IMR-90 (cell line): ENCODE results near the gene GNG7. TPM values are rescaled to one million over a fixed set of nuclear protein-coding genes. Genes with fewer than 3 reads are reported as not detected.

Experiments
- ATAC-seq: fragments of 200-7000 bp; cut with Tn5 transposase; 2 replicates; pipeline ENCODE4 v1.9.1; 2020; ENCODE audit warnings: low read depth, mild to moderate bottlenecking, moderate library complexity
- BruUV-seq: library from RNA; stranded (reverse); fragments of 400-500 nt; replicated peaks from 2 replicates; lab custom pipeline; 2021; lab: Mats Ljungman, UMichigan
- CTCF ChIA-PET: fragments of 300-600 bp; formaldehyde crosslinking; extraction: SDS; loops from one replicate; lab custom pipeline; 2021; ENCODE audit warnings: antibody characterized with exemption; lab: Yijun Ruan, JAX
- POLR2A ChIA-PET: fragments of 300-600 bp; sonication (Branson Sonifier 250); formaldehyde crosslinking; loops from one replicate; lab custom pipeline; 2022; ENCODE audit warnings: antibody characterized with exemption; ENCODE audit not compliant: unreplicated experiment; lab: Charles Lee
- DNase-seq: peaks from one replicate; pipeline ENCODE4 v3.0.0; 2013
- H2AFZ ChIP-seq: replicated peaks from 2 replicates; pipeline ENCODE3; 2013; ENCODE audit warnings: low read length, mild to moderate bottlenecking; ENCODE audit not compliant: poor library complexity
- H2AK5ac ChIP-seq: 2 replicates; pipeline ENCODE4 v1.6.1; 2013; ENCODE audit warnings: low read depth, low read length, inconsistent platforms
- H2AK9ac ChIP-seq: replicated peaks from 2 replicates; pipeline ENCODE3; 2013; ENCODE audit warnings: mild to moderate bottlenecking, low read depth, low read length, moderate library complexity; ENCODE audit not compliant: poor library complexity
- H2BK120ac ChIP-seq: 2 replicates; pipeline ENCODE4 v1.6.1; 2013; ENCODE audit warnings: low read depth, low read length, inconsistent platforms
- H2BK15ac ChIP-seq: 3 replicates; pipeline ENCODE4 v1.6.1; 2013; ENCODE audit warnings: low read depth, low read length, inconsistent platforms
- H2BK20ac ChIP-seq: 2 replicates; pipeline ENCODE4 v1.6.1; 2013; ENCODE audit warnings: low read depth, mild to moderate bottlenecking, inconsistent platforms, low read length, moderate library complexity
- H2BK5ac ChIP-seq: 2 replicates; pipeline ENCODE4 v1.6.1; 2013; ENCODE audit warnings: mild to moderate bottlenecking, low read depth, low read length, inconsistent platforms; ENCODE audit not compliant: poor library complexity, severe bottlenecking
- H3K14ac ChIP-seq: replicated peaks from 2 replicates; pipeline ENCODE4 v1.6.1; 2013; ENCODE audit warnings: low read depth, low read length, inconsistent platforms
- H3K18ac ChIP-seq: 2 replicates; pipeline ENCODE4 v1.6.1; 2013; ENCODE audit warnings: low read depth, low read length, control low read depth
- H3K23ac ChIP-seq: 2 replicates; pipeline ENCODE4 v1.6.1; 2013; ENCODE audit warnings: low read depth, low read length, inconsistent platforms
- H3K27ac ChIP-seq: 2 replicates; pipeline ENCODE4 v1.5.1; 2013; ENCODE audit warnings: mild to moderate bottlenecking, control low read depth, low read length; ENCODE audit not compliant: insufficient read depth
- H3K27me3 ChIP-seq: 2 replicates; pipeline ENCODE4 v1.6.1; 2013; ENCODE audit warnings: low read length; ENCODE audit not compliant: control insufficient read depth, insufficient read depth
- H3K36me3 ChIP-seq: 2 replicates; pipeline ENCODE4 v1.6.1; 2013; ENCODE audit warnings: low read length, mixed read lengths; ENCODE audit not compliant: control insufficient read depth, insufficient read depth
- H3K4ac ChIP-seq: 2 replicates; pipeline ENCODE4 v1.6.1; 2013; ENCODE audit warnings: low read depth, low read length, inconsistent platforms
- H3K4me1 ChIP-seq: 2 replicates; pipeline ENCODE4 v1.6.1; 2013; ENCODE audit warnings: low read length, mixed read lengths; ENCODE audit not compliant: control insufficient read depth, insufficient read depth
- H3K4me2 ChIP-seq: 2 replicates; pipeline ENCODE4 v1.6.1; 2013; ENCODE audit warnings: low read depth, mild to moderate bottlenecking, control low read depth, low read length, moderate library complexity
- H3K4me3 ChIP-seq: 2 replicates; pipeline ENCODE4 v1.5.1; 2013; ENCODE audit warnings: low read depth, mild to moderate bottlenecking, control low read depth, low read length, moderate library complexity; ENCODE audit not compliant: insufficient read depth
- H3K56ac ChIP-seq: 2 replicates; pipeline ENCODE4 v1.6.1; 2013; ENCODE audit warnings: low read length, inconsistent platforms; ENCODE audit not compliant: insufficient read depth; ENCODE audit errors: extremely low read depth
- H3K79me1 ChIP-seq, 2 experiments: 2 replicates each; pipeline ENCODE4 v1.6.1; 2013; ENCODE audit warnings: low read length in 2 of 2, inconsistent platforms in 1 of 2, low read depth in 1 of 2
- H3K9ac ChIP-seq: 2 replicates; pipeline ENCODE4 v1.6.1; 2013; ENCODE audit warnings: low read depth, low read length, control low read depth
- H3K9me1 ChIP-seq: 2 replicates; pipeline ENCODE4 v1.6.1; 2013; ENCODE audit warnings: low read length, inconsistent platforms; ENCODE audit not compliant: insufficient read depth
- H3K9me3 ChIP-seq: 2 replicates; pipeline ENCODE4 v1.6.1; 2013; ENCODE audit warnings: low read length; ENCODE audit not compliant: control insufficient read depth, insufficient read depth
- H4K20me1 ChIP-seq: 2 replicates; pipeline ENCODE4 v1.6.1; 2013; ENCODE audit warnings: low read length, inconsistent platforms; ENCODE audit not compliant: insufficient read depth
- H4K5ac ChIP-seq: 2 replicates; pipeline ENCODE4 v1.6.1; 2013; ENCODE audit warnings: mild to moderate bottlenecking, low read depth, low read length, control low read depth
- H4K8ac ChIP-seq, 2 experiments: 2 replicates each; pipeline ENCODE4 v1.6.1; 2013; ENCODE audit warnings: low read depth in 2 of 2, low read length in 2 of 2, control low read depth in 1 of 2, inconsistent platforms in 1 of 2
- H4K91ac ChIP-seq: 2 replicates; pipeline ENCODE4 v1.6.1; 2013; ENCODE audit warnings: low read depth, low read length, inconsistent platforms; ENCODE audit not compliant: insufficient read depth
- CEBPB ChIP-seq: IDR thresholded peaks from 2 replicates; pipeline ENCODE4 v1.6.1; 2012; ENCODE audit warnings: low read depth, low read length, improper control_type of control experiment
- CHD1 ChIP-seq: IDR thresholded peaks from 2 replicates; pipeline ENCODE4 v1.6.1; 2012; ENCODE audit warnings: low read depth, low read length, improper control_type of control experiment
- CTCF ChIP-seq: conservative IDR thresholded peaks from 2 replicates; pipeline ENCODE4 v1.5.1; 2012; ENCODE audit warnings: mild to moderate bottlenecking, low read depth, low read length, improper control_type of control experiment
- ELK1 ChIP-seq: fragments of 150-350 bp; IDR thresholded peaks from 2 replicates; pipeline ENCODE4 v1.6.1; 2016; ENCODE audit warnings: low read depth, mild to moderate bottlenecking, low read length, moderate library complexity, borderline replicate concordance
- FOS ChIP-seq: fragments of 150-350 bp; IDR thresholded peaks from 2 replicates; pipeline ENCODE4 v1.6.1; 2016; ENCODE audit warnings: low read depth, low read length
- MAFK ChIP-seq: IDR thresholded peaks from 2 replicates; pipeline ENCODE4 v1.6.1; 2012; ENCODE audit warnings: low read depth, low read length, improper control_type of control experiment
- MAZ ChIP-seq: IDR thresholded peaks from 2 replicates; pipeline ENCODE4 v1.6.1; 2012; ENCODE audit warnings: low read depth, mild to moderate bottlenecking, low read length, improper control_type of control experiment, moderate library complexity, borderline replicate concordance
- MXI1 ChIP-seq: IDR thresholded peaks from 2 replicates; pipeline ENCODE4 v1.6.1; 2012; ENCODE audit warnings: low read depth, mild to moderate bottlenecking, low read length, moderate library complexity, borderline replicate concordance
- NFE2L2 ChIP-seq: fragments of 150-350 bp; IDR thresholded peaks from 2 replicates; pipeline ENCODE4 v1.6.1; 2016; ENCODE audit warnings: low read depth, mild to moderate bottlenecking, low read length
- POLR2A ChIP-seq: IDR thresholded peaks from 2 replicates; pipeline ENCODE4 v1.6.1; 2012; ENCODE audit warnings: mild to moderate bottlenecking, low read depth, low read length
- RAD21 ChIP-seq: IDR thresholded peaks from 2 replicates; pipeline ENCODE4 v1.6.1; 2012; ENCODE audit warnings: low read length, improper control_type of control experiment
- RCOR1 ChIP-seq: IDR thresholded peaks from 2 replicates; pipeline ENCODE4 v1.6.1; 2012; ENCODE audit warnings: mild to moderate bottlenecking, low read length, improper control_type of control experiment; ENCODE audit not compliant: insufficient replicate concordance
- RFX5 ChIP-seq: IDR thresholded peaks from 2 replicates; pipeline ENCODE4 v1.8.0; 2012; ENCODE audit warnings: low read depth, mild to moderate bottlenecking, low read length, moderate library complexity
- SMC3 ChIP-seq: fragments of 150-350 bp; IDR thresholded peaks from 2 replicates; pipeline ENCODE4 v1.6.1; 2016; ENCODE audit warnings: low read depth, mild to moderate bottlenecking, antibody characterized with exemption, low read length, moderate library complexity
- USF2 ChIP-seq: fragments of 150-350 bp; IDR thresholded peaks from 2 replicates; pipeline ENCODE4 v1.6.1; 2017; ENCODE audit warnings: mild to moderate bottlenecking, antibody characterized with exemption, low read length, low read depth
- WGBS, 2 experiments: methylation state at CpG; one replicate each; pipeline versions ENCODE4 v1.1.5 to v1.1.7; 2013; ENCODE audit warnings: missing lambda C conversion rate in 2 of 2; ENCODE audit not compliant: insufficient read length in 1 of 2; ENCODE audit errors: extremely low coverage in 2 of 2; 5-methylcytosine and 5-hydroxymethylcytosine counted together
- dilution Hi-C: fragments of 300-500 bp; cut with HindIII; formaldehyde crosslinking; loops from one replicate; pipeline ENCODE4 v1.14.3; 2018; ENCODE audit warnings: low sequenced_read_pairs; ENCODE audit not compliant: unreplicated experiment
- in situ Hi-C: fragments of 300-500 bp; cut with MboI; formaldehyde crosslinking; loops from 3 replicates; pipeline ENCODE4 v1.14.3; 2019; ENCODE audit warnings: low sequenced_read_pairs, inconsistent platforms, mixed read lengths
- intact Hi-C: fragments of 100-400 bp; cut with micrococcal nuclease; formaldehyde crosslinking; loops from 2 replicates; pipeline ENCODE4 v1.10.0; 2022
- polyA plus RNA-seq, 3 experiments: library from polyadenylated mRNA; depleted of rRNA; stranded (reverse); fragments of >200 nt; gene quantifications; 2 replicates each; pipeline ENCODE4 v1.2.3, GENCODE V29; 2012; ENCODE audit warnings: low replicate concordance in 1 of 3
- total RNA-seq: library from RNA; depleted of rRNA; stranded (reverse); fragments of >200 nt; gene quantifications from 2 replicates; pipeline ENCODE4 v1.2.3, GENCODE V29; 2012

The GNG7 gene
- total and polyA plus RNA-seq, 2 of the 4 experiments (the other 2 are of a cell fraction): under 0.01 to 0.21 TPM

GRCh38 chr19:2548966-2549365 is 153.5 kb downstream of the GNG7 start:
- peak overlapping the region; percentile 37 for H2AK9ac ChIP-seq
- no peaks in the 10 kb centered on the region for H3K36me3 ChIP-seq
- TF ChIP-seq ELK1 (no peak), USF2 (no peak), RFX5 (no peak), RAD21 (no peak), NFE2L2 (no peak), CHD1 (no peak), MAFK (no peak), CTCF (no peak), CEBPB (no peak), FOS (no peak), RCOR1 (no peak), POLR2A (no peak), MAZ (no peak), MXI1 (no peak), SMC3 (no peak)
- no peaks in the 10 kb centered on the region for H3K27me3 ChIP-seq
- H3K14ac ChIP-seq: no peak overlapping the region
- H4K5ac ChIP-seq: no peak overlapping the region
- dilution Hi-C loops: no loop called here
- H2BK20ac ChIP-seq: peak overlapping the region; percentile 55; the same call in 1 of the 2 replicates
- DNase-seq (no peak), ATAC-seq (no peak)
- in situ Hi-C loops: no loop called here
- no peak overlapping the region for H3K4me3 ChIP-seq
- H3K23ac ChIP-seq: no peak overlapping the region
- H3K9me3 ChIP-seq: no peaks in the 10 kb centered on the region
- peak overlapping the region; percentile 83; the same call in 1 of the 2 replicates for H2AK5ac ChIP-seq
- CTCF ChIA-PET: no interaction called here
- H4K91ac ChIP-seq: peak overlapping the region; percentile 71; the same call in 1 of the 2 replicates
- POLR2A ChIA-PET: no interaction called here
- peaks cover 17% of the 10 kb centered on the region for H3K4me1 ChIP-seq
- no peak overlapping the region for H2BK5ac ChIP-seq
- intact Hi-C loops: no loop called here
- H3K9me1 ChIP-seq: peaks cover 12% of the 10 kb centered on the region
- BruUV-seq: no TSS peak
- H2AFZ ChIP-seq: peak overlapping the region; percentile 2
- peak overlapping the region; percentile 77; the same call in 1 of the 3 replicates for H2BK15ac ChIP-seq
- WGBS, 2 experiments: 100% methylated on average over 3 of the region's 11 CpGs; no CpG with 5 or more reads in 1 of the 2 experiments
- no peak overlapping the region for H4K8ac ChIP-seq
- peak overlapping the region; percentile 68; the same call in 1 of the 2 replicates for H2BK120ac ChIP-seq
- H4K20me1 ChIP-seq: no peaks in the 10 kb centered on the region
- H3K4me2 ChIP-seq: no peak overlapping the region
- peak overlapping the region; percentile 58 for H3K4ac ChIP-seq
- no peak overlapping the region for H3K9ac ChIP-seq
- H3K27ac ChIP-seq: no peak overlapping the region
- no peak overlapping the region for H3K56ac ChIP-seq
- no peak overlapping the region for H3K18ac ChIP-seq
- H3K79me1 ChIP-seq: peaks cover 0 to 26% of the 10 kb centered on the region in 2 experiments; a peak in 2 of 4 replicates
